HL-60 (cell line): ENCODE measurements around the gene PRICKLE4.

Experiments
- POLR2AphosphoS5 ChIP-seq: IDR thresholded peaks from 2 replicates; pipeline ENCODE4 v1.6.1; 2012; ENCODE audit warnings: low read depth
- REST ChIP-seq: IDR thresholded peaks from 2 replicates; pipeline ENCODE4 v1.6.1; 2012; ENCODE audit warnings: low read depth; ENCODE audit not compliant: insufficient replicate concordance
- TF ChIP-seq, protein P1 (sequence below): IDR thresholded peaks from one replicate; pipeline ENCODE4 v1.5.1; 2011; ENCODE audit warnings: low read length, control low read depth, inconsistent platforms; ENCODE audit not compliant: insufficient read depth

DNA sequence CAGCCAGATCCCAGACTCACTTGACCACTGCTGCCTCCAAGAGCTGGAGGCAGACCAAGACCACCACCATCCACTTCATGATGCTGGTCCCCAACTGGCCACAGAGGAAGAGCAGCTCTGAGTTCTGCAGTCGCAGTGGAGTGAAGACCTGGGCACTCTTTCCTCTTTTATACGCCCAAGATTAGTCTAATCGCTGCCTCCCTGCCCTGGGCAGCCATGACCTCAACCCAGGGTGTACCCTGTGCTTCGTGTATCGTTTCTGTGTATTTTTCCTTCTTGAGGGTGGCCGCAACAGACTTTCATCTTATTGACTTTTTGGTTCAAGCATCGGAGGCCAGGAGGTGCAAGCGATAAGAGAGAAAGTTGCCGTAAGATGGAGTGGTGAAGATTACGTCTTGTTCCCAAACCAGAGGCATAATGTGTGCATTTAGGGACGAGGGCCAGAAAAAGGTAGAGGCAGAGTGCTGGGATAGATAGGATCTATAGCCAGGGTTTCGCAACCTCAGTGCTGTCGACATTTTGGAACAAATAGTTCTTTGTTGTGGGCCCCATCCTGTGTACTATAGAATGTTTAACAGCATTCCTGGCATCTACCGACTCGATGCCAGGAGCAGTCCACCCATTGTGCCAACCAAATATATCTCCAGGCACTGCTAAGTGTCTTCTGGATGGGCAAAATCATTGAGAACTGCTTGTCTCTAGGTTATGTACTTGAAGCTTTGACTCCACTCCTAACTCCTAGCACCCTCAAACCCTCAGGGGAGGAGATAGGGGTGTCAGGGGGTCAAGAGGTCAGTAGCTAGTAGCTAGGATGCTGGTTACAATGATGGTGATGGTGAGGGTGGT lies 33.1 kb upstream of the PRICKLE4 start, which contains the start of gene PGC:
- TF ChIP-seq, protein P1, sequence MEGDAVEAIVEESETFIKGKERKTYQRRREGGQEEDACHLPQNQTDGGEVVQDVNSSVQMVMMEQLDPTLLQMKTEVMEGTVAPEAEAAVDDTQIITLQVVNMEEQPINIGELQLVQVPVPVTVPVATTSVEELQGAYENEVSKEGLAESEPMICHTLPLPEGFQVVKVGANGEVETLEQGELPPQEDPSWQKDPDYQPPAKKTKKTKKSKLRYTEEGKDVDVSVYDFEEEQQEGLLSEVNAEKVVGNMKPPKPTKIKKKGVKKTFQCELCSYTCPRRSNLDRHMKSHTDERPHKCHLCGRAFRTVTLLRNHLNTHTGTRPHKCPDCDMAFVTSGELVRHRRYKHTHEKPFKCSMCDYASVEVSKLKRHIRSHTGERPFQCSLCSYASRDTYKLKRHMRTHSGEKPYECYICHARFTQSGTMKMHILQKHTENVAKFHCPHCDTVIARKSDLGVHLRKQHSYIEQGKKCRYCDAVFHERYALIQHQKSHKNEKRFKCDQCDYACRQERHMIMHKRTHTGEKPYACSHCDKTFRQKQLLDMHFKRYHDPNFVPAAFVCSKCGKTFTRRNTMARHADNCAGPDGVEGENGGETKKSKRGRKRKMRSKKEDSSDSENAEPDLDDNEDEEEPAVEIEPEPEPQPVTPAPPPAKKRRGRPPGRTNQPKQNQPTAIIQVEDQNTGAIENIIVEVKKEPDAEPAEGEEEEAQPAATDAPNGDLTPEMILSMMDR: no peak
- no peak for TF ChIP-seq POLR2AphosphoS5
- TF ChIP-seq REST: no peak
